ENCODE results near the gene PYY.

GRCh38 chr17:43917348-43918025, 36.3 kb downstream of the PYY start:
- TF ChIP-seq CTCF (IDR thresholded peaks at IDR 0.05) (peak; percentile 18 to 54 (median 52)), POLR2A (IDR thresholded peaks at IDR 0.05) (no peak)

Data from right lobe of liver (tissue), 4 donors.